HepG2 (cell line): ENCODE results near the gene SNRNP25. TPM values are rescaled to one million over a fixed set of nuclear protein-coding genes. Genes with fewer than 3 reads are reported as not detected.

Source experiments
- BCL3 ChIP-seq: sonication (generic); formaldehyde crosslinking; IDR thresholded peaks from 2 replicates; pipeline ENCODE4 v1.5.1; 2020; ENCODE audit warnings: mild to moderate bottlenecking, missing genetic modification reagents, moderate library complexity
- BORCS8-MEF2B ChIP-seq: sonication (generic); formaldehyde crosslinking; IDR thresholded peaks from 2 replicates; pipeline ENCODE4 v1.8.0; 2022; ENCODE audit warnings: mild to moderate bottlenecking, missing genetic modification reagents
- CREB3 ChIP-seq: sonication (generic); formaldehyde crosslinking; IDR thresholded peaks from 2 replicates; pipeline ENCODE4 v1.5.0; 2020; ENCODE audit warnings: missing genetic modification reagents
- ELF3 ChIP-seq: IDR thresholded peaks from 2 replicates; pipeline ENCODE4 v1.6.1; 2016; ENCODE audit warnings: missing genetic modification reagents, missing compliant biosample characterization
- FOXK1 ChIP-seq: sonication (generic); formaldehyde crosslinking; IDR thresholded peaks from 2 replicates; pipeline ENCODE4 v1.4.0; 2020; ENCODE audit warnings: low read depth, missing genetic modification reagents, borderline replicate concordance
- HNRNPL ChIP-seq: fragments of 200-400 bp; formaldehyde crosslinking; IDR thresholded peaks from 2 replicates; pipeline ENCODE4 v1.6.1; 2017; ENCODE audit warnings: mild to moderate bottlenecking, low read depth, low read length
- MAFG ChIP-seq: sonication (generic); formaldehyde crosslinking; IDR thresholded peaks from 2 replicates; pipeline ENCODE4 v1.5.1; 2020; ENCODE audit warnings: mild to moderate bottlenecking, missing genetic modification reagents
- MLLT10 ChIP-seq: sonication (generic); formaldehyde crosslinking; IDR thresholded peaks from 2 replicates; pipeline ENCODE4 v1.4.0; 2020; ENCODE audit warnings: missing genetic modification reagents
- NR0B2 ChIP-seq: sonication (generic); formaldehyde crosslinking; IDR thresholded peaks from 2 replicates; pipeline ENCODE4 v1.4.0; 2020; ENCODE audit warnings: mild to moderate bottlenecking, missing genetic modification reagents
- SIN3A ChIP-seq: IDR thresholded peaks from 2 replicates; pipeline ENCODE4 v1.6.1; 2011; ENCODE audit warnings: low read depth, mild to moderate bottlenecking, control low read depth, low read length, borderline replicate concordance
- SP5 ChIP-seq: IDR thresholded peaks from 2 replicates; pipeline ENCODE4 v1.6.1; 2016; ENCODE audit warnings: low read depth, borderline replicate concordance
- STAG1 ChIP-seq: sonication (generic); formaldehyde crosslinking; IDR thresholded peaks from 2 replicates; pipeline ENCODE4 v1.4.0; 2020; ENCODE audit warnings: missing genetic modification reagents
- WIZ ChIP-seq: sonication (generic); formaldehyde crosslinking; IDR thresholded peaks from 2 replicates; pipeline ENCODE4 v1.5.1; 2020; ENCODE audit warnings: mild to moderate bottlenecking, missing genetic modification reagents
- ZNF160 ChIP-seq: sonication (generic); formaldehyde crosslinking; IDR thresholded peaks from 2 replicates; pipeline ENCODE4 v1.8.0; 2022; ENCODE audit warnings: mild to moderate bottlenecking, inconsistent platforms, missing genetic modification reagents
- ZNF562 ChIP-seq: sonication (generic); formaldehyde crosslinking; IDR thresholded peaks from 2 replicates; pipeline ENCODE4 v1.8.0; 2022; ENCODE audit warnings: missing genetic modification reagents, borderline replicate concordance
- ZNF616 ChIP-seq: sonication (generic); formaldehyde crosslinking; IDR thresholded peaks from 2 replicates; pipeline ENCODE4 v1.5.0; 2020; ENCODE audit warnings: low read depth, mild to moderate bottlenecking, missing genetic modification reagents
- ZNF709 ChIP-seq: sonication (generic); formaldehyde crosslinking; IDR thresholded peaks from 2 replicates; pipeline ENCODE4 v1.5.0; 2020; ENCODE audit warnings: mild to moderate bottlenecking, missing genetic modification reagents
- ZNF800 ChIP-seq: sonication (generic); formaldehyde crosslinking; IDR thresholded peaks from 2 replicates; pipeline ENCODE4 v1.4.0; 2020; ENCODE audit warnings: missing genetic modification reagents
- ZSCAN22 ChIP-seq: sonication (generic); formaldehyde crosslinking; IDR thresholded peaks from 2 replicates; pipeline ENCODE4 v1.4.0; 2020; ENCODE audit warnings: mild to moderate bottlenecking, missing genetic modification reagents
- polyA plus RNA-seq, 8 experiments: library from polyadenylated mRNA; depleted of rRNA in 3 of 8; stranded (reverse) in 7 of 8; unstranded in 1 of 8; fragments of >200 nt; fragmentation: Illumina TruSeq in 4 of 8; extraction: Trizol in 4 of 8; gene quantifications; 2 replicates each; pipeline versions ENCODE4 v1.2.1 to v1.2.3, GENCODE V29; 2011 to 2016; ENCODE audit warnings: low read depth in 4 of 8, missing spikeins in 1 of 8, mixed read lengths in 1 of 8; ENCODE audit not compliant: insufficient read depth in 1 of 8
- total RNA-seq, 5 experiments: library from RNA; depleted of rRNA; stranded (reverse); fragments of >200 nt; fragmentation: Illumina TruSeq; extraction: Trizol; gene quantifications; 2 replicates each; pipeline ENCODE4 v1.2.3, GENCODE V29; 2016; ENCODE audit warnings: low read depth in 1 of 5
- TF ChIP-seq, protein P1 (sequence below): sonication (generic); formaldehyde crosslinking; IDR thresholded peaks from 2 replicates; pipeline ENCODE4 v1.8.0; 2022; ENCODE audit warnings: mild to moderate bottlenecking, missing genetic modification reagents, moderate library complexity
- TF ChIP-seq, protein P2 (sequence below): sonication (generic); formaldehyde crosslinking; IDR thresholded peaks from 2 replicates; pipeline ENCODE4 v1.5.0; 2020; ENCODE audit warnings: mild to moderate bottlenecking, missing genetic modification reagents, borderline replicate concordance

Gene SNRNP25
- total and polyA plus RNA-seq, 2 of the 13 experiments (the other 11 are each of a cell fraction or from before 2014, with no cell fraction given) = 34.1 to 97.4 TPM

GRCh38 chr16:65745-66144 lies 12.1 kb downstream of the SNRNP25 start (continued):
- TF ChIP-seq NR0B2 (CRISPR knock-in tag) (no peak), STAG1 (CRISPR knock-in tag) (peak; percentile 99), ZNF709 (no peak), ZNF562 (CRISPR knock-in tag) (no peak), SIN3A (no peak), MLLT10 (CRISPR knock-in tag) (no peak), MAFG (CRISPR knock-in tag) (no peak), HNRNPL (peak; percentile 96), ZNF800 (no peak), WIZ (CRISPR knock-in tag) (no peak), BCL3 (CRISPR knock-in tag) (no peak), ZNF616 (CRISPR knock-in tag) (no peak), BORCS8-MEF2B (CRISPR knock-in tag) (0 out of 2 replicates have a peak, but pooled peaks have one; percentile 24), SP5 (CRISPR knock-in tag) (peak; percentile 44; the same call in 1 of the 2 replicates), ELF3 (CRISPR knock-in tag) (peak; percentile 53; the same call in 1 of the 2 replicates), CREB3 (CRISPR knock-in tag) (no peak), ZSCAN22 (CRISPR knock-in tag) (no peak), FOXK1 (CRISPR knock-in tag) (0 out of 2 replicates have a peak, but pooled peaks have one; percentile 22), ZNF160 (CRISPR knock-in tag) (no peak)
- TF ChIP-seq, protein P1, sequence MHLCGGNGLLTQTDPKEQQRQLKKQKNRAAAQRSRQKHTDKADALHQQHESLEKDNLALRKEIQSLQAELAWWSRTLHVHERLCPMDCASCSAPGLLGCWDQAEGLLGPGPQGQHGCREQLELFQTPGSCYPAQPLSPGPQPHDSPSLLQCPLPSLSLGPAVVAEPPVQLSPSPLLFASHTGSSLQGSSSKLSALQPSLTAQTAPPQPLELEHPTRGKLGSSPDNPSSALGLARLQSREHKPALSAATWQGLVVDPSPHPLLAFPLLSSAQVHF (CRISPR knock-in tag) = no peak
- TF ChIP-seq, protein P2, sequence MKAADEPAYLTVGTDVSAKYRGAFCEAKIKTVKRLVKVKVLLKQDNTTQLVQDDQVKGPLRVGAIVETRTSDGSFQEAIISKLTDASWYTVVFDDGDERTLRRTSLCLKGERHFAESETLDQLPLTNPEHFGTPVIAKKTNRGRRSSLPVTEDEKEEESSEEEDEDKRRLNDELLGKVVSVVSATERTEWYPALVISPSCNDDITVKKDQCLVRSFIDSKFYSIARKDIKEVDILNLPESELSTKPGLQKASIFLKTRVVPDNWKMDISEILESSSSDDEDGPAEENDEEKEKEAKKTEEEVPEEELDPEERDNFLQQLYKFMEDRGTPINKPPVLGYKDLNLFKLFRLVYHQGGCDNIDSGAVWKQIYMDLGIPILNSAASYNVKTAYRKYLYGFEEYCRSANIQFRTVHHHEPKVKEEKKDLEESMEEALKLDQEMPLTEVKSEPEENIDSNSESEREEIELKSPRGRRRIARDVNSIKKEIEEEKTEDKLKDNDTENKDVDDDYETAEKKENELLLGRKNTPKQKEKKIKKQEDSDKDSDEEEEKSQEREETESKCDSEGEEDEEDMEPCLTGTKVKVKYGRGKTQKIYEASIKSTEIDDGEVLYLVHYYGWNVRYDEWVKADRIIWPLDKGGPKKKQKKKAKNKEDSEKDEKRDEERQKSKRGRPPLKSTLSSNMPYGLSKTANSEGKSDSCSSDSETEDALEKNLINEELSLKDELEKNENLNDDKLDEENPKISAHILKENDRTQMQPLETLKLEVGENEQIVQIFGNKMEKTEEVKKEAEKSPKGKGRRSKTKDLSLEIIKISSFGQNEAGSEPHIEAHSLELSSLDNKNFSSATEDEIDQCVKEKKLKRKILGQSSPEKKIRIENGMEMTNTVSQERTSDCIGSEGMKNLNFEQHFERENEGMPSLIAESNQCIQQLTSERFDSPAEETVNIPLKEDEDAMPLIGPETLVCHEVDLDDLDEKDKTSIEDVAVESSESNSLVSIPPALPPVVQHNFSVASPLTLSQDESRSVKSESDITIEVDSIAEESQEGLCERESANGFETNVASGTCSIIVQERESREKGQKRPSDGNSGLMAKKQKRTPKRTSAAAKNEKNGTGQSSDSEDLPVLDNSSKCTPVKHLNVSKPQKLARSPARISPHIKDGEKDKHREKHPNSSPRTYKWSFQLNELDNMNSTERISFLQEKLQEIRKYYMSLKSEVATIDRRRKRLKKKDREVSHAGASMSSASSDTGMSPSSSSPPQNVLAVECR = peak; percentile 52
